Stimulated activated CD4-positive, alpha-beta T cell treated with anti-CD3 and anti-CD28 coated beads, Interleukin-15, amount 100 ng/mL, for 1 hour (primary cell): Measurements from ENCODE around the gene ENPEP.

Experiments
- DNase-seq, 2 donors: peaks; one replicate each; pipeline ENCODE4 v3.0.0-alpha.2; 2020; ENCODE audit warnings: low read depth in 1 of 2, low spot score in 1 of 2

The ENPEP gene

GRCh38 chr4:110597582-110597981 lies 121.6 kb downstream of the ENPEP start:
- DNase-seq, result no peak

GRCh38 chr4:110602061-110602460 lies 126.1 kb downstream of the ENPEP start:
- no peak for DNase-seq

GRCh38 chr4:110605077-110605476 lies 129.1 kb downstream of the ENPEP start:
- no peak for DNase-seq

GRCh38 chr4:110609044-110609750 lies 133.2 kb downstream of the ENPEP start:
- DNase-seq, result no peak

- DNase-seq, result no peak
Measured at GRCh38 chr4:110610620-110610939, 134.6 kb downstream of the ENPEP start.

GRCh38 chr4:110610940-110611831 lies 135.2 kb downstream of the ENPEP start:
- DNase-seq, result no peak

- DNase-seq, result no peak
Measured at GRCh38 chr4:110611968-110612447, 136.1 kb downstream of the ENPEP start.

- no peak for DNase-seq
Measured at GRCh38 chr4:110612631-110613269, 136.8 kb downstream of the ENPEP start.

GRCh38 chr4:110613745-110614144 lies 137.8 kb downstream of the ENPEP start:
- DNase-seq, result no peak

- DNase-seq, result no peak
Measured at GRCh38 chr4:110614173-110614963, 138.4 kb downstream of the ENPEP start.
